Lung (tissue), 12 donors: Measurements from ENCODE around the gene GGACT. TPM values are rescaled to one million over a fixed set of nuclear protein-coding genes. Genes with fewer than 3 reads are reported as not detected.

Experiments
- ATAC-seq: fragments of 200-7000 bp; cut with Tn5 transposase; one replicate; pipeline ENCODE4 v1.9.1; 2020; ENCODE audit warnings: moderate number of reproducible peaks; ENCODE audit not compliant: insufficient read depth, low FRiP score
- DNase-seq, 3 donors: peaks; one replicate each; pipeline ENCODE4 v3.0.0-alpha.2; 2013 to 2017
- H3K27ac ChIP-seq, 2 donors: one replicate each; pipeline ENCODE4 v1.5.1; 2013; ENCODE audit warnings: mild to moderate bottlenecking in 2 of 2, moderate library complexity in 2 of 2, control low read depth in 1 of 2, inconsistent platforms in 1 of 2, low read depth in 1 of 2, low read length in 1 of 2
- H3K27me3 ChIP-seq, 3 donors: one replicate each; pipeline ENCODE4 v1.5.1; 2013; ENCODE audit warnings: low read length in 2 of 3; ENCODE audit not compliant: control insufficient read depth in 3 of 3, insufficient read depth in 3 of 3
- H3K36me3 ChIP-seq, 4 donors: one replicate each; pipeline ENCODE4 v1.5.1; 2013; ENCODE audit warnings: low read length in 4 of 4, mild to moderate bottlenecking in 1 of 4, moderate library complexity in 1 of 4; ENCODE audit not compliant: control insufficient read depth in 4 of 4, insufficient read depth in 4 of 4
- H3K4me1 ChIP-seq, 5 donors: one replicate each; pipeline ENCODE4 v1.5.1; 2013; ENCODE audit warnings: low read length in 5 of 5, mild to moderate bottlenecking in 2 of 5, moderate library complexity in 1 of 5; ENCODE audit not compliant: control insufficient read depth in 5 of 5, insufficient read depth in 5 of 5
- H3K4me3 ChIP-seq: one replicate; pipeline ENCODE4 v1.5.1; 2013; ENCODE audit warnings: mild to moderate bottlenecking, control low read depth, moderate library complexity
- H3K9ac ChIP-seq, 2 donors: one replicate each; pipeline ENCODE4 v1.5.1; 2013; ENCODE audit warnings: low read length in 2 of 2, control low read depth in 1 of 2; ENCODE audit not compliant: insufficient read depth in 1 of 2
- H3K9me3 ChIP-seq, 4 donors: one replicate each; pipeline ENCODE4 v1.5.1; 2013; ENCODE audit warnings: low read length in 3 of 4, mild to moderate bottlenecking in 1 of 4, moderate library complexity in 1 of 4; ENCODE audit not compliant: control insufficient read depth in 4 of 4, insufficient read depth in 3 of 4
- WGBS, 2 donors: extraction: QIAGEN DNeasy Blood & Tissue Kit; methylation state at CpG; one replicate each; pipeline ENCODE4 v1.1.7; 2013; 5-methylcytosine and 5-hydroxymethylcytosine counted together
- polyA plus RNA-seq, 2 donors: library from polyadenylated mRNA; stranded (reverse); fragments of 200-250 nt; gene quantifications; one replicate each; pipeline ENCODE4 v1.2.1, GENCODE V29; 2013
- total RNA-seq, 2 donors: library from RNA; depleted of rRNA in 1 of 2; stranded (reverse); fragments of >200 nt in 1 of 2; gene quantifications; one replicate each; pipeline ENCODE4 v1.2.1, GENCODE V29; 2014 to 2021
- TF ChIP-seq, protein P1 (sequence below): IDR thresholded peaks from 2 replicates; pipeline ENCODE4 v1.5.1; 2012; ENCODE audit warnings: mild to moderate bottlenecking; ENCODE audit errors: control extremely low read depth, extremely low read depth
- donor health status: control.
- donor health status: control.
- donor health status: Bipolar disorder and iron deficiency.
- donor health status: healthy.
- donor health status: DM: yes; HTN: yes; CAD: no.

The GGACT gene
- total and polyA plus RNA-seq, 4 donors: 1.1 to 6.8 (median 3.9) TPM

- 94% methylated on average over 13 of the region's 13 CpGs for WGBS, 2 donors
- Histone ChIP-seq H3K4me1 (peaks cover 0 to 2% (median 0%) of the 10 kb centered on the region in 5 donors), H3K4me3 (no peak overlapping the region), H3K27me3 (no peaks in the 10 kb centered on the region), H3K27ac (no peak overlapping the region), H3K9me3 (peaks cover 0 to 3% (median 0%) of the 10 kb centered on the region in 4 donors), H3K36me3 (peaks cover 0 to 11% (median 4%) of the 10 kb centered on the region in 4 donors), H3K9ac (no peak overlapping the region)
- DNase-seq (no peak), ATAC-seq (no peak)
- TF ChIP-seq, protein P1, sequence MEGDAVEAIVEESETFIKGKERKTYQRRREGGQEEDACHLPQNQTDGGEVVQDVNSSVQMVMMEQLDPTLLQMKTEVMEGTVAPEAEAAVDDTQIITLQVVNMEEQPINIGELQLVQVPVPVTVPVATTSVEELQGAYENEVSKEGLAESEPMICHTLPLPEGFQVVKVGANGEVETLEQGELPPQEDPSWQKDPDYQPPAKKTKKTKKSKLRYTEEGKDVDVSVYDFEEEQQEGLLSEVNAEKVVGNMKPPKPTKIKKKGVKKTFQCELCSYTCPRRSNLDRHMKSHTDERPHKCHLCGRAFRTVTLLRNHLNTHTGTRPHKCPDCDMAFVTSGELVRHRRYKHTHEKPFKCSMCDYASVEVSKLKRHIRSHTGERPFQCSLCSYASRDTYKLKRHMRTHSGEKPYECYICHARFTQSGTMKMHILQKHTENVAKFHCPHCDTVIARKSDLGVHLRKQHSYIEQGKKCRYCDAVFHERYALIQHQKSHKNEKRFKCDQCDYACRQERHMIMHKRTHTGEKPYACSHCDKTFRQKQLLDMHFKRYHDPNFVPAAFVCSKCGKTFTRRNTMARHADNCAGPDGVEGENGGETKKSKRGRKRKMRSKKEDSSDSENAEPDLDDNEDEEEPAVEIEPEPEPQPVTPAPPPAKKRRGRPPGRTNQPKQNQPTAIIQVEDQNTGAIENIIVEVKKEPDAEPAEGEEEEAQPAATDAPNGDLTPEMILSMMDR: no peak
Measured at GRCh38 chr13:100536643-100537180, 51.9 kb downstream of the GGACT start.

- H3K27me3 ChIP-seq: no peaks in the 10 kb centered on the region
- H3K36me3 ChIP-seq: peaks cover 0 to 14% (median 4%) of the 10 kb centered on the region in 4 donors
- H3K4me3 ChIP-seq: no peak overlapping the region
- peaks cover 0 to 5% (median 2%) of the 10 kb centered on the region in 5 donors for H3K4me1 ChIP-seq
- H3K9ac ChIP-seq: no peak overlapping the region
- WGBS, 2 donors: 87 to 92% methylated on average over 16 of the region's 16 CpGs
- ATAC-seq (no peak), DNase-seq (peak in 1 of 3 donors; percentile 51)
- peaks cover 0 to 3% (median 0%) of the 10 kb centered on the region in 4 donors for H3K9me3 ChIP-seq
- TF ChIP-seq, protein P1: no peak
- no peak overlapping the region for H3K27ac ChIP-seq
Measured at GRCh38 chr13:100535426-100536135, 53.0 kb downstream of the GGACT start.

DNA sequence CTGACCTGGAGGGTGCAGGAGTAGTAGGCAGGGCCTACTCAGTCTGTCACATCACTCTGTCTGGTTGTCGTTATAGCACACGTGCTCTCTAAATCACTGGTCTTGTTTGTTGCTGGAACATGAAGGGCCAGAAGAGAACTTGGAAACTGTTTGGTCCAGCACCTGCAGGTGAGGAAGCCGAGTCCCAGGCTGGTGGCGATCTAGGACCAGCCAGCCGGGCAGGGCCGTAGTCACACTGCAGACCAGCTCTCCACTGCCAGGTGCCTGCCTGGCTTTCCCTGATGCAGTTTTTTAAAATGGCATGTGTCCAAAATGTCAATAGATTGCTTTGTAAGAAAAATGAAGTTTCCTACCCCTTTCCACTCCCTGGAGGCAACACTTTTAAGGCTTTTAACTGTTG lies 53.7 kb downstream of the GGACT start:
- no peak for ATAC-seq
- H3K36me3 ChIP-seq: peaks cover 0 to 15% (median 4%) of the 10 kb centered on the region in 4 donors
- no peak overlapping the region for H3K27ac ChIP-seq
- 96% methylated on average over 6 of the region's 6 CpGs for WGBS, 2 donors
- TF ChIP-seq, protein P1: no peak
- H3K9me3 ChIP-seq: peaks cover 0 to 3% (median 0%) of the 10 kb centered on the region in 4 donors
- no peak for DNase-seq
- no peak overlapping the region for H3K9ac ChIP-seq
- no peaks in the 10 kb centered on the region for H3K27me3 ChIP-seq
- H3K4me1 ChIP-seq: peaks cover 0 to 7% (median 2%) of the 10 kb centered on the region in 5 donors
- H3K4me3 ChIP-seq: no peak overlapping the region
